ENCODE measurements around the gene KIF12. TPM values are rescaled to one million over a fixed set of nuclear protein-coding genes. Genes with fewer than 3 reads are reported as not detected.

KIF12 gene
- total and polyA plus RNA-seq, 2 donors (not counting 1 experiment from before 2014, with no cell fraction given) = not detected

- peaks cover 43% of the 10 kb centered on the region for H3K27me3 Mint-ChIP-seq
- Histone ChIP-seq H3K4me3 (ENCODE audit: control extremely low read depth in 1 of 5, extremely low read depth in 1 of 5, insufficient read depth in 1 of 5, low read depth in 2 of 5, low read length in 4 of 5) (no peak overlapping the region), H2AFZ (ENCODE audit: insufficient read depth, low read depth, low read length, poor library complexity, severe bottlenecking) (no peak overlapping the region), H3K36me3 (replicated peaks in 1 of 2; ENCODE audit: control extremely low read depth in 1 of 2, control insufficient read depth in 1 of 2, extremely low read depth in 1 of 2, insufficient read depth in 2 of 2, low read length in 1 of 2) (no peaks in the 10 kb centered on the region), H3K27me3 (replicated peaks in 1 of 4; ENCODE audit: control extremely low read depth in 1 of 4, control insufficient read depth in 3 of 4, insufficient read depth in 4 of 4, low read length in 3 of 4) (peaks cover 0 to 9% (median 0%) of the 10 kb centered on the region in 4 experiments), H4K20me1 (ENCODE audit: control insufficient read depth, insufficient read depth, low read length, poor library complexity, severe bottlenecking) (no peaks in the 10 kb centered on the region), H3K27ac (ENCODE audit: low read length in 2 of 2) (no peak overlapping the region), H3K79me2 (ENCODE audit: control insufficient read depth, insufficient read depth, low read length) (no peaks in the 10 kb centered on the region), H3K4me2 (replicated peaks; ENCODE audit: low read depth, low read length, poor library complexity, severe bottlenecking) (no peak overlapping the region), H3K9me3 (ENCODE audit: control extremely low read depth in 1 of 3, control insufficient read depth in 2 of 3, insufficient read depth in 1 of 3, low read length in 2 of 3) (peaks cover 0 to 3% (median 0%) of the 10 kb centered on the region in 3 donors), H3K4me1 (ENCODE audit: control insufficient read depth in 2 of 2, insufficient read depth in 2 of 2, low read length in 2 of 2) (no peaks in the 10 kb centered on the region), H3K9ac (ENCODE audit: low read length) (no peak overlapping the region)
- no peaks in the 10 kb centered on the region for H3K9me3 Mint-ChIP-seq (ENCODE audit: insufficient read depth)
- intact Hi-C loops (cut with micrococcal nuclease) = no loop called here
- ATAC-seq (ENCODE audit: low read depth) (no peak), DNase-seq (no peak)
- H3K4me3 Mint-ChIP-seq = no peak overlapping the region
- TF ChIP-seq, protein P1, sequence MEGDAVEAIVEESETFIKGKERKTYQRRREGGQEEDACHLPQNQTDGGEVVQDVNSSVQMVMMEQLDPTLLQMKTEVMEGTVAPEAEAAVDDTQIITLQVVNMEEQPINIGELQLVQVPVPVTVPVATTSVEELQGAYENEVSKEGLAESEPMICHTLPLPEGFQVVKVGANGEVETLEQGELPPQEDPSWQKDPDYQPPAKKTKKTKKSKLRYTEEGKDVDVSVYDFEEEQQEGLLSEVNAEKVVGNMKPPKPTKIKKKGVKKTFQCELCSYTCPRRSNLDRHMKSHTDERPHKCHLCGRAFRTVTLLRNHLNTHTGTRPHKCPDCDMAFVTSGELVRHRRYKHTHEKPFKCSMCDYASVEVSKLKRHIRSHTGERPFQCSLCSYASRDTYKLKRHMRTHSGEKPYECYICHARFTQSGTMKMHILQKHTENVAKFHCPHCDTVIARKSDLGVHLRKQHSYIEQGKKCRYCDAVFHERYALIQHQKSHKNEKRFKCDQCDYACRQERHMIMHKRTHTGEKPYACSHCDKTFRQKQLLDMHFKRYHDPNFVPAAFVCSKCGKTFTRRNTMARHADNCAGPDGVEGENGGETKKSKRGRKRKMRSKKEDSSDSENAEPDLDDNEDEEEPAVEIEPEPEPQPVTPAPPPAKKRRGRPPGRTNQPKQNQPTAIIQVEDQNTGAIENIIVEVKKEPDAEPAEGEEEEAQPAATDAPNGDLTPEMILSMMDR (IDR thresholded peaks at IDR 0.05) = no peak
- no peak for TF ChIP-seq EZH2 (IDR thresholded peaks at IDR 0.05; ENCODE audit: borderline replicate concordance, insufficient read depth, low read depth, low read length, poor library complexity, severe bottlenecking)
- POLR2A ChIA-PET = no interaction called here
- CTCF ChIA-PET = no interaction called here
- WGBS (ENCODE audit: insufficient coverage) = 57% methylated on average over 1 of the region's 2 CpGs
- H3K4me1 Mint-ChIP-seq = no peaks in the 10 kb centered on the region
- H3K27ac Mint-ChIP-seq = no peak overlapping the region
Observed at GRCh38 chr9:114114364-114114763, 15.3 kb upstream of the KIF12 start.

DNA sequence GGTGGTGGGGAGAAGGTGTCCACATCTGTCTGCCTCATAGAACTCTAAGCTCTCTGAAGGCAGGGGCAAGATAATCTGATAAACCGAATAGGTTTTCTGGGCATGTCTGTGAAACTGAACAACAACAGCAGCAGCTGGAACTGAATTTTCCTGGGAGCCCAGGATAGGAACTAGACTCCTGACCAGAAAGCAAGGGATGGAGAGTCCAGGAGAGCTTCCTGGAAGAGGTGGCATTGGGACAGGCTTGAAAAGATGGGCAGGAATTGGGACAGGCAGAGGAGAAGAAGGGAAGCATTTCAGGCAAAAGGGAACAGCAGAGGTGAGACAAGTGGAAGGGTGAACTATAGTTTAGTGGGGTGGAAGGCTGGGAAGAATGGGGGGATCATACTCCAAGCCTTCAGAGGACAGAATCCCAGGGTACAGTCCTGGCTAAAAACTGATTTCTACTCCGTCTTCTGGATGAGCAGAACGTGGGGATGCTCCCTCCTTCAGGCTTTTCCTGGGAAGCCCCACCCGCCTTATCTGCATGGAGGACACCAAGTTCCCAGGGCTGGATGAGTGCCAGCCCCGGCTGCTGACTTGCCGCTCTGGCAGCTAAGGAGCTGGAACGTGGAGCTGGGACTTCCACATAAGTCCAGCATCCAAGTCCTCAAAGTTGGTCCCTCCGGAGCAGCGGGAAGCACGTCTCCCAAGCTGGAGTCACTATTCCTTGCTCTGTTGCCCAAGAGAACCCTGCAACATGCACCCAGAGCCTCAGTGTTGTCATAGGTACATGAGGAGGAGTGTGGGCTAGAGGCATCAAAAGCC is 13.9 kb upstream of the KIF12 start:
- H3K9ac ChIP-seq (ENCODE audit: low read length) = no peak overlapping the region
- H3K27me3 ChIP-seq (replicated peaks in 1 of 4; ENCODE audit: control extremely low read depth in 1 of 4, control insufficient read depth in 3 of 4, insufficient read depth in 4 of 4, low read length in 3 of 4) = peaks cover 0 to 12% (median 0%) of the 10 kb centered on the region in 4 experiments
- Mint-ChIP-seq H3K4me3 (no peak overlapping the region), H3K27me3 (peaks cover 39% of the 10 kb centered on the region), H3K4me1 (no peaks in the 10 kb centered on the region), H3K9me3 (ENCODE audit: insufficient read depth) (no peaks in the 10 kb centered on the region), H3K27ac (no peak overlapping the region)
- WGBS (ENCODE audit: insufficient coverage) = 71% methylated on average over 10 of the region's 10 CpGs
- H3K4me2 ChIP-seq (replicated peaks; ENCODE audit: low read depth, low read length, poor library complexity, severe bottlenecking) = no peak overlapping the region
- no peaks in the 10 kb centered on the region for H3K79me2 ChIP-seq (ENCODE audit: control insufficient read depth, insufficient read depth, low read length)
- H3K4me3 ChIP-seq (ENCODE audit: control extremely low read depth in 1 of 5, extremely low read depth in 1 of 5, insufficient read depth in 1 of 5, low read depth in 2 of 5, low read length in 4 of 5) = no peak overlapping the region
- ATAC-seq (ENCODE audit: low read depth) = no peak
- ChIA-PET CTCF (interaction anchor here (1.3 kb wide), 1 partner anchor 31 kb away, joined by 3 read pairs; no protein-coding TSS in a partner anchor), POLR2A (no interaction called here)
- intact Hi-C loops (cut with micrococcal nuclease) = no loop called here
- H2AFZ ChIP-seq (ENCODE audit: insufficient read depth, low read depth, low read length, poor library complexity, severe bottlenecking) = no peak overlapping the region
- H3K9me3 ChIP-seq (ENCODE audit: control extremely low read depth in 1 of 3, control insufficient read depth in 2 of 3, insufficient read depth in 1 of 3, low read length in 2 of 3) = peaks cover 0 to 3% (median 0%) of the 10 kb centered on the region in 3 donors
- no peak for DNase-seq
- no peaks in the 10 kb centered on the region for H4K20me1 ChIP-seq (ENCODE audit: control insufficient read depth, insufficient read depth, low read length, poor library complexity, severe bottlenecking)
- H3K4me1 ChIP-seq (ENCODE audit: control insufficient read depth in 2 of 2, insufficient read depth in 2 of 2, low read length in 2 of 2) = no peaks in the 10 kb centered on the region
- H3K36me3 ChIP-seq (replicated peaks in 1 of 2; ENCODE audit: control extremely low read depth in 1 of 2, control insufficient read depth in 1 of 2, extremely low read depth in 1 of 2, insufficient read depth in 2 of 2, low read length in 1 of 2) = no peaks in the 10 kb centered on the region
- H3K27ac ChIP-seq (ENCODE audit: low read length in 2 of 2) = no peak overlapping the region
- TF ChIP-seq, protein P1 (IDR thresholded peaks at IDR 0.05) = no peak
- no peak for TF ChIP-seq EZH2 (IDR thresholded peaks at IDR 0.05; ENCODE audit: borderline replicate concordance, insufficient read depth, low read depth, low read length, poor library complexity, severe bottlenecking)
